Activated CD8-positive, alpha-beta memory T cell treated with anti-CD3 and anti-CD28 coated beads, Interleukin-2, amount 50 U/mL, for 24 hours (primary cell): Measurements from ENCODE around the gene NRG3.

Source experiments
- DNase-seq: peaks from one replicate; pipeline ENCODE4 v3.0.0-alpha.2; 2020; ENCODE audit errors: extremely low read depth

The NRG3 gene

GRCh38 chr10:81874875-81875466, at the start of gene NRG3:
Gene NRG3, plus strand, starts transcription at chr10:81875194.
- DNase-seq: no peak

- no peak for DNase-seq
These were observed 46.7 kb upstream of the NRG3 start for GRCh38 chr10:81828251-81828650.

- DNase-seq: no peak
These were observed 43.9 kb upstream of the NRG3 start for GRCh38 chr10:81831060-81831459.

GRCh38 chr10:81838950-81839349, 36.0 kb upstream of the NRG3 start:
- DNase-seq: no peak

GRCh38 chr10:81843042-81843441, 32.0 kb upstream of the NRG3 start:
- no peak for DNase-seq

- DNase-seq: no peak
These were observed 27.3 kb upstream of the NRG3 start for GRCh38 chr10:81847675-81848074.

GRCh38 chr10:81848514-81848913, 26.5 kb upstream of the NRG3 start:
- DNase-seq: no peak

- no peak for DNase-seq
These were observed 26.1 kb upstream of the NRG3 start for GRCh38 chr10:81848931-81849330.

GRCh38 chr10:81862596-81862995, 12.4 kb upstream of the NRG3 start:
- DNase-seq: no peak

GRCh38 chr10:81863771-81864170, 11.2 kb upstream of the NRG3 start:
- no peak for DNase-seq

- no peak for DNase-seq
These were observed 9.4 kb upstream of the NRG3 start for GRCh38 chr10:81865581-81865980.

GRCh38 chr10:81866753-81867152, 8.2 kb upstream of the NRG3 start:
- DNase-seq: no peak

- DNase-seq: no peak
These were observed 4.5 kb upstream of the NRG3 start for GRCh38 chr10:81870472-81870871.

GRCh38 chr10:81871558-81871957, 3.4 kb upstream of the NRG3 start:
- no peak for DNase-seq

- no peak for DNase-seq
These were observed 2.7 kb upstream of the NRG3 start for GRCh38 chr10:81872206-81872862.

- no peak for DNase-seq
These were observed 1.6 kb upstream of the NRG3 start for GRCh38 chr10:81873231-81873931.

- no peak for DNase-seq
These were observed 820 bp upstream of the NRG3 start for GRCh38 chr10:81873932-81874816.

- DNase-seq: no peak
These were observed 666 bp downstream of the NRG3 start for GRCh38 chr10:81875467-81876252.

GRCh38 chr10:81876253-81877077, 1.5 kb downstream of the NRG3 start:
- no peak for DNase-seq

GRCh38 chr10:81877596-81877995, 2.6 kb downstream of the NRG3 start:
- DNase-seq: no peak

- no peak for DNase-seq
These were observed 7.0 kb downstream of the NRG3 start for GRCh38 chr10:81882011-81882410.
